ENCODE measurements around the gene SNCG.

The SNCG gene

DNA sequence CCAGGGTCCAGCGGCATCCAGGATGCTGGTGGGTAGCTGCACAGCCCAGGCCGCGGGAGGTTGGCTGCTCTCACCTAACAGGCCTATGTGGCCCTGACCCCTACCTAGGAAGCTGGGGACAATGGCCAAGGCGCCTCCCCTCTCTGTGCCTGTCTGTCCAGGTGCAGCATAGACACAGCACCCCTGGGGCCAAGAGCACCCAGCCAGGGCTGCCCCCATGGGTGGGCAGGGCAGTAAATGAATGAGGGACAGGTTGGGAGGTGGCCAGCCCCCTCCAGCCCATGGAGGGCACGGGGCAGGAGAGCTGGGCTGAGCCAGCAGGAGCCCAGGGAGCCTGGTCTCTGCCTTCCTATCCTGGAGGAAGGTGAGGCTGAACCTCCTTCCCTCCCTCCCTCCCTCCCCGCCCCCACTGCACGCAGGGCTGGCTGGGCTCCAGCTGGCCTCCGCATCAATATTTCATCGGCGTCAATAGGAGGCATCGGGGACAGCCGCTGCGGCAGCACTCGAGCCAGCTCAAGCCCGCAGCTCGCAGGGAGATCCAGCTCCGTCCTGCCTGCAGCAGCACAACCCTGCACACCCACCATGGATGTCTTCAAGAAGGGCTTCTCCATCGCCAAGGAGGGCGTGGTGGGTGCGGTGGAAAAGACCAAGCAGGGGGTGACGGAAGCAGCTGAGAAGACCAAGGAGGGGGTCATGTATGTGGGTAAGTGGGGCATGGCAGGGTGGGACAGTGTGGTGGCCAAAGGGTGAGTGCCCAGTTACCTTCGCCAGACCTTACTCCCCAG lies at the start of gene SNCG:
TSS of gene SNCG (plus strand) at position 484 of the 785 bp plus-strand sequence. CDS start at position 583, 99 bp downstream.
- Histone ChIP-seq H3K4me2 (ENCODE audit: low read depth, low read length) (no peak within 1 kb of the TSS), H3K27ac (ENCODE audit: low read length) (no peak within 1 kb of the TSS)

DNA sequence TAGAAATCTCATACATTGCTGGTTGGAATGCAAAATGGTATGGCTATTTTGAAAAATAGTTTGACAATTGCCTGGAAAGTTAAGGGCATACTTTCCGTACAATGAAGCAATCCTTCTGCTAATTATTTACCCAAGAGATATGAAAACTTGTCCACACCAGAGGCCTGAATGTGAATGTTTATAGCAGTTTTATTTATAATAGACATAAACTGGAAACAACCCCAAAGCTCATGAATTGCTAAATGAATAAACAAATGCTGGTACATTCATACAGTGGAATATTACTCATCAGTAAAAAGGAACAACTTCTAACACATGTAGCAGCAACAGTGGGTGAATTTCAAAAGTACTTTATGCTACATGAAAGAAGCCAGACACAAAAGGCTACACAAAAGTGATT lies 43.7 kb upstream of the SNCG start:
- no peak overlapping the region for H3K4me3 ChIP-seq (ENCODE audit: low read length)
- no peak overlapping the region for H3K4me2 ChIP-seq (ENCODE audit: low read depth, low read length)
- H3K36me3 ChIP-seq (replicated peaks; ENCODE audit: insufficient read depth, low read length), result no peaks in the 10 kb centered on the region
- H3K27me3 ChIP-seq (replicated peaks; ENCODE audit: insufficient read depth, low read length), result no peaks in the 10 kb centered on the region
- no peak for DNase-seq
- TF ChIP-seq, protein P1, sequence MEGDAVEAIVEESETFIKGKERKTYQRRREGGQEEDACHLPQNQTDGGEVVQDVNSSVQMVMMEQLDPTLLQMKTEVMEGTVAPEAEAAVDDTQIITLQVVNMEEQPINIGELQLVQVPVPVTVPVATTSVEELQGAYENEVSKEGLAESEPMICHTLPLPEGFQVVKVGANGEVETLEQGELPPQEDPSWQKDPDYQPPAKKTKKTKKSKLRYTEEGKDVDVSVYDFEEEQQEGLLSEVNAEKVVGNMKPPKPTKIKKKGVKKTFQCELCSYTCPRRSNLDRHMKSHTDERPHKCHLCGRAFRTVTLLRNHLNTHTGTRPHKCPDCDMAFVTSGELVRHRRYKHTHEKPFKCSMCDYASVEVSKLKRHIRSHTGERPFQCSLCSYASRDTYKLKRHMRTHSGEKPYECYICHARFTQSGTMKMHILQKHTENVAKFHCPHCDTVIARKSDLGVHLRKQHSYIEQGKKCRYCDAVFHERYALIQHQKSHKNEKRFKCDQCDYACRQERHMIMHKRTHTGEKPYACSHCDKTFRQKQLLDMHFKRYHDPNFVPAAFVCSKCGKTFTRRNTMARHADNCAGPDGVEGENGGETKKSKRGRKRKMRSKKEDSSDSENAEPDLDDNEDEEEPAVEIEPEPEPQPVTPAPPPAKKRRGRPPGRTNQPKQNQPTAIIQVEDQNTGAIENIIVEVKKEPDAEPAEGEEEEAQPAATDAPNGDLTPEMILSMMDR (IDR thresholded peaks at IDR 0.05; ENCODE audit: low read length), result no peak
- no peak for TF ChIP-seq EZH2phosphoT487 (IDR thresholded peaks at IDR 0.05; ENCODE audit: low read length)
- no peak for TF ChIP-seq EZH2 (optimal IDR thresholded peaks at IDR 0.05; ENCODE audit: low read depth, low read length)
- H3K9me3 ChIP-seq (replicated peaks; ENCODE audit: insufficient read depth, low read length), result no peaks in the 10 kb centered on the region
- no peaks in the 10 kb centered on the region for H4K20me1 ChIP-seq (ENCODE audit: insufficient read depth, low read length)
- no peaks in the 10 kb centered on the region for H3K9me2 ChIP-seq (replicated peaks; ENCODE audit: insufficient read depth, low read length)
- H2AFZ ChIP-seq (ENCODE audit: low read length), result no peak overlapping the region
- H3F3A ChIP-seq (ENCODE audit: insufficient read depth, low read length), result no peaks in the 10 kb centered on the region
- H3K79me2 ChIP-seq (ENCODE audit: low read length), result no peaks in the 10 kb centered on the region
- H3K27ac ChIP-seq (ENCODE audit: low read length), result no peak overlapping the region
- H3K9ac ChIP-seq (ENCODE audit: low read length), result no peak overlapping the region
- H3K4me1 ChIP-seq (ENCODE audit: low read length), result no peaks in the 10 kb centered on the region

More for the DNA sequence above, at the start of gene SNCG:
- Histone ChIP-seq H3F3A (ENCODE audit: insufficient read depth, low read length) (no peaks in the 10 kb centered on the region), H3K36me3 (replicated peaks; ENCODE audit: insufficient read depth, low read length) (no peaks in the 10 kb centered on the region), H3K4me3 (ENCODE audit: low read length) (no peak within 1 kb of the TSS), H3K9me3 (replicated peaks; ENCODE audit: insufficient read depth, low read length) (no peaks in the 10 kb centered on the region), H3K9ac (ENCODE audit: low read length) (no peak within 1 kb of the TSS), H3K27me3 (replicated peaks; ENCODE audit: insufficient read depth, low read length) (no peaks in the 10 kb centered on the region), H3K79me2 (ENCODE audit: low read length) (no peaks in the 10 kb centered on the region), H3K9me2 (replicated peaks; ENCODE audit: insufficient read depth, low read length) (no peaks in the 10 kb centered on the region), H4K20me1 (ENCODE audit: insufficient read depth, low read length) (no peaks in the 10 kb centered on the region), H3K4me1 (ENCODE audit: low read length) (0 out of 2 replicates have a peak, but pooled peaks cover 3% of the 10 kb centered on the region), H2AFZ (ENCODE audit: low read length) (no peak within 1 kb of the TSS)
- DNase-seq, result no peak
- TF ChIP-seq EZH2phosphoT487 (IDR thresholded peaks at IDR 0.05; ENCODE audit: low read length), result no peak

DNA sequence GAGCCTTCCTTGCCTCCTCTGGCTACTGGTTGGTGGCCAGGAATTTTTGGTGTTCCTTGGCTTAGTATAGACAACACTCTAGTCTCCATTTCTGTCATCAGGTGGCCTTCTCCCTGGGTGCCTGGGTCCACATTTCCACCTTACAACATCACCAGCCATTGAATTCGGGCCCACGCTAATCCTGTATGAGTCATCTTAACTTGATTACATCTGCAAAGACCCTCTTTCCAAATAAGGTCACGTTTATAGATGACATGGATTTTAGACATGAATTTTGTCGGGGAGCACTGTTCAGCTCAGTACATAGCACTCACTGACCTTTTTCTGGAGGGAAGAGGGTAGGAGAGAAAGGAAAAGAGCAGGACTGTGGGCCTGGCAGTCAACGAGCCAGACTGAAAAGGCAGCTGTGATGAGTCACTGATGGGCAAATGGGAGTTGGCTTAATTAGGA lies 40.4 kb upstream of the SNCG start:
- H3K9me2 ChIP-seq (replicated peaks; ENCODE audit: insufficient read depth, low read length), result no peaks in the 10 kb centered on the region
- H3K36me3 ChIP-seq (replicated peaks; ENCODE audit: insufficient read depth, low read length), result no peaks in the 10 kb centered on the region
- H3K4me3 ChIP-seq (ENCODE audit: low read length), result no peak overlapping the region
- TF ChIP-seq EZH2 (optimal IDR thresholded peaks at IDR 0.05; ENCODE audit: low read depth, low read length), result no peak
- TF ChIP-seq, protein P1 (IDR thresholded peaks at IDR 0.05; ENCODE audit: low read length), result no peak
- H3K27ac ChIP-seq (ENCODE audit: low read length), result no peak overlapping the region
- H2AFZ ChIP-seq (ENCODE audit: low read length), result no peak overlapping the region
- H4K20me1 ChIP-seq (ENCODE audit: insufficient read depth, low read length), result no peaks in the 10 kb centered on the region
- H3F3A ChIP-seq (ENCODE audit: insufficient read depth, low read length), result no peaks in the 10 kb centered on the region
- DNase-seq, result no peak
- H3K4me1 ChIP-seq (ENCODE audit: low read length), result no peaks in the 10 kb centered on the region
- no peaks in the 10 kb centered on the region for H3K9me3 ChIP-seq (replicated peaks; ENCODE audit: insufficient read depth, low read length)
- no peak overlapping the region for H3K9ac ChIP-seq (ENCODE audit: low read length)
- no peaks in the 10 kb centered on the region for H3K79me2 ChIP-seq (ENCODE audit: low read length)
- no peaks in the 10 kb centered on the region for H3K27me3 ChIP-seq (replicated peaks; ENCODE audit: insufficient read depth, low read length)
- no peak overlapping the region for H3K4me2 ChIP-seq (ENCODE audit: low read depth, low read length)

DNA sequence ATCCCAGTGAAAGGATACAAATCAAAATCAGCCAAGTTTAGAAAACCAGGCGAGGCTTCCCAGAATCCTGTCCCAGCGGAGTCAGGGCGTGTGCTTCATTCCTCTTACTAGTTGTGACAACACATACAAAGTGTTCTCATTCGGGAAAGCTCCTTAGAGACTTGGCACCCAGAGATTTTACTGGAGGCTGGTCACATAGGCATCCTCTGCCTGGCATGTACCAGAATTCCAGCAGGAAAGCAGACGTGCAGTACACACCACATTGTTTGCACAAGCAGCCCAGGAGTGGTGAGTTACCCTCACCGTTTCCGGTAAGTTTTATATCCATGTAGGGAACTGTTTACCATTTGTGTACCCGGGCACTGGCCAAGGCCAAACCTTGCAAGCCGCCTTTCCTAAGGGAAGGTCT lies 35.8 kb upstream of the SNCG start:
- no peak overlapping the region for H2AFZ ChIP-seq (ENCODE audit: low read length)
- H3F3A ChIP-seq (ENCODE audit: insufficient read depth, low read length), result no peaks in the 10 kb centered on the region
- H3K4me2 ChIP-seq (ENCODE audit: low read depth, low read length), result no peak overlapping the region
- DNase-seq, result no peak
- no peaks in the 10 kb centered on the region for H3K4me1 ChIP-seq (ENCODE audit: low read length)
- H3K4me3 ChIP-seq (ENCODE audit: low read length), result no peak overlapping the region
- H3K27me3 ChIP-seq (replicated peaks; ENCODE audit: insufficient read depth, low read length), result no peaks in the 10 kb centered on the region
- no peaks in the 10 kb centered on the region for H3K9me3 ChIP-seq (replicated peaks; ENCODE audit: insufficient read depth, low read length)
- H3K9ac ChIP-seq (ENCODE audit: low read length), result no peak overlapping the region
- H3K79me2 ChIP-seq (ENCODE audit: low read length), result no peaks in the 10 kb centered on the region
- H4K20me1 ChIP-seq (ENCODE audit: insufficient read depth, low read length), result no peaks in the 10 kb centered on the region
- no peak overlapping the region for H3K27ac ChIP-seq (ENCODE audit: low read length)
- TF ChIP-seq, protein P1 (IDR thresholded peaks at IDR 0.05; ENCODE audit: low read length), result no peak
- TF ChIP-seq EZH2 (optimal IDR thresholded peaks at IDR 0.05; ENCODE audit: low read depth, low read length), result no peak
- H3K36me3 ChIP-seq (replicated peaks; ENCODE audit: insufficient read depth, low read length), result no peaks in the 10 kb centered on the region
- no peaks in the 10 kb centered on the region for H3K9me2 ChIP-seq (replicated peaks; ENCODE audit: insufficient read depth, low read length)

Measured in MM.1S (cell line).